Posterior cingulate gyrus (tissue), 11 donors: ENCODE results near the gene CMTM2.
A peak's percentile ranks its signal among the peaks of the same experiment; 100 is the strongest.
"Not testable (repeated sequence)": the region's sequence is repeated elsewhere in the genome, so short reads cannot be mapped to it uniquely, and the experiment has no call there.

Experiments used
- DNase-seq, 10 donors: peaks; one replicate each; pipeline versions ENCODE4 v3.0.0 to v3.0.0-alpha.2; 2020 to 2021; ENCODE audit warnings: mixed read lengths in 3 of 10
- intact Hi-C: fragments of 100-400 bp; cut with DNase I; formaldehyde crosslinking; loops from one replicate; pipeline ENCODE4 v1.15.1; 2023

Gene CMTM2

GRCh38 chr16:66576296-66576695, 3.0 kb upstream of the CMTM2 start:
- intact Hi-C loops: no loop called here
- DNase-seq: no peak

DNA sequence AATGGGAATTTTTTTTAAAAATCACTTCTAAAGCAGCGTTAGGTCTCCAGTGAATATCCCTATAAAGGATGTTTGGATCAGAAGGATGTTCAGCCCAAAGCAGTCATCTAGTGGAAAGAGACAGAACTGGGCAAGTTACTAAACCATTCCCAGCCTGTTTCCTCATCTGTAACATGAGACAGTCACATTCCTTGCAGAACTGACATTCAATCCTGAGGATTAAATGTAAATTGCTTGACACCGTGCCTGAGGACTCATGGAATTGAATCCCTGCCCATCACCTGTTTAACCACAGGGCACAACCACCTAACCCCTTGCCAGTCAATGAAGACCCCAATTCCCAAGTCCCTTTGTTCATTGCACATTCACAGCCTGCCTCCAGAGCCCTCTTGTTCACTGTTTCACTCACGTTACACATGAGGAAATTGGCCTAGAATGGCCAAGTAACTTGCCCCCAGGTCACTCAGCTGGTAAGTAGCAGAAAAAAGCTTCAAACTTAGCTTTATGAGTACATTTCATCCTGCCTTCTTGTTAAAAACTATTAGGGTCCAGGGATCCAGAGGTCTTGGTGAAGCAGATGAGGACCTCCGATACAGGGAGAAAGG, 1.4 kb downstream of the CMTM2 start:
- intact Hi-C loops: no loop called here

DNA sequence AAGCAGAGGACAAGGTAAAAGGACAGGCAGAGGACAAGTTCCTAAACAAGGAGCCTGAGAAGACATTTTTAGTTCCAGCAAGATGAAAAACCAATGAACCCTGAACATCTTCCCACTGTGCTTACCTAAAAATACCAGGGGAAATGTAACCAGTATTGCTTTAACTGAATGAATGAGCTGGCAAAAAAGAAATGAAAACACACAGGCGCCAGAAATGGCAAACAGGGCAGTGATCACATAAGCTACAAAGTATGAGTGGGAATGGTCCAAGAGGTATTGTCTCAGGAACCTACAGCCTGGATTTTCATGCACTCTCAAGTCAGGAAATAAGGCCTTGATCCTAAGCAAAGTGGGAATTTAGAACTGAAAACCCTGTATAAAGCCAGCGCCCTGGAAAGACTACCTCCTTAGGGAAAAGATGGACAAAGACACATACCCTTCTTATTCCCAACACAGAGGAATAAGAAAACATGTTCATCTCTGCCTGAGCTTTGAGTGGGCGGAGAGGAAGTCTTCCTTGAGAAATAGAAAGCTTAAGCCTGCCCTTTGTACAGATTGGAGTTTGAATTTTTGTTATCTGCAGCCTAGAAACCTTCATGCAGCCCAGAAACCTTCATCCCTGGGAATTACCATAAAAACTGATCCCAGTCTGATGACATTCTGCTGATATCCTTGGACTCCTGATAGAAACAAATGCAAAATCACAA, 2.1 kb downstream of the CMTM2 start:
- no peak for DNase-seq
- intact Hi-C loops: no loop called here

More for the DNA sequence above, 1.4 kb downstream of the CMTM2 start:
- DNase-seq: no peak

DNA sequence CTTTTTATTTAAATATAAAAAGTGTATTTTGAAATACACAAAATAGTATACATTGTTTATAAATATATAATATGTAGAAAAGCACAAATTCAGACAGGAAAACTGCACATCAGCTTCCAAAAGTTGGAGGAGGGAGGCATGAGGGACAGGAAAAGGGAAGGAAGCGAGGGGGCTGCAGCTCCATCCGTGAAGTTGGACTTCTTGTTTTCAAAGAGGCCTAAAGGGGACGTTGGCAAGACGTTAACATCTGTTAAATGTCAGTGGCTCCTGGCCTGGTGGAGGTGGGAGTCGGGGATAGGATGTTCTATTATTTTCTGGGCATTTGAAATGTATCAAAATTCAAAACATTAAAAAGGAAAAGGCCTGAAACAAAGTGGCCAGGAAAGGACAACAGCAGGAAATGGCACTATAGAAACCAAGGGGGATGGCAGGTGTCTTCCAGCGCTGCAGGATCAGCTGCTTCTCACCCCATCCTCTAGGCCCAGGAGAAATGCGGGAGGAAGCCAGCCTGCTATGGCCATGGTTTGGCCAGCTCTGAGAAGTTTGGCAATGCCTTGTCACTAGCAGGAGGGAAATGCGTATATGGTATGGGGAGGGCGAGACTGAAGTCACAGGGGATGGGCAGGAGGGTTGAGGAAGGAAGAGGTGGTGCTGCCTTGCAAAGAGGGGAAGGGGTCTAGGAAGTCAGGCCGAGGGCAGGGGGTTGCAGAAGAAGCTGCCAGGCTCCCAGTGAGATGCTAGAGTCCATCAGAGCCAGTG, 6.4 kb downstream of the CMTM2 start:
- no peak for DNase-seq
- intact Hi-C loops: no loop called here

GRCh38 chr16:66587881-66588600, 8.8 kb downstream of the CMTM2 start:
- DNase-seq: peak in 3 of 10 donors; percentile 15 to 79 (median 69)
- intact Hi-C loops: loop anchor here (2.0 kb wide), 1 partner anchor 181 kb away; no protein-coding TSS in a partner anchor

GRCh38 chr16:66588981-66589713, 9.9 kb downstream of the CMTM2 start:
- peak in 6 of 10 donors; percentile 15 to 89 (median 42) for DNase-seq
- intact Hi-C loops: loop anchor here (2.0 kb wide), 1 partner anchor 182 kb away; no protein-coding TSS in a partner anchor

GRCh38 chr16:66590322-66590721, 11.1 kb downstream of the CMTM2 start:
- intact Hi-C loops: no loop called here
- no peak for DNase-seq

- intact Hi-C loops: no loop called here
- no peak for DNase-seq
Measured at GRCh38 chr16:66591018-66591417, 11.8 kb downstream of the CMTM2 start.

DNA sequence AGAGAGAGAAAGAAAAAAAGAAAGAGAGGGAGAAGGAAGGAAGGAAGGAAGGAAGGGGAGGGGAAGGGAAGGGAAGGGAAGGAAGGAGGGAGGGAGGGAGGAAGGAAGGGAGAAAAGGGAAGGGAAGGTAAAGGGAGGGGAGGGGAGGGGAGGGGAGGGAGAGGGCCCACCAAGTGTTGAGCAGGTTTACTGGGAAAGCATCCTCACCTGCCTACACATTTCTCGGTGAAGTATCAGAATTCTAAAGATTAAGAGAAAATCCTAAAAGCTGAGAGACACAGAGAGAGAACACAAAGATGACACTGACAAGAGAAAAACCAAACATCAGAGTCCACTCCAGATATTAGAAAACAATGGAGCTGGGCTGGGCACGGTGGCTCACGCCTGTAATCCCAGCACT, 13.0 kb downstream of the CMTM2 start:
- no peak for DNase-seq
- intact Hi-C loops: no loop called here

DNA sequence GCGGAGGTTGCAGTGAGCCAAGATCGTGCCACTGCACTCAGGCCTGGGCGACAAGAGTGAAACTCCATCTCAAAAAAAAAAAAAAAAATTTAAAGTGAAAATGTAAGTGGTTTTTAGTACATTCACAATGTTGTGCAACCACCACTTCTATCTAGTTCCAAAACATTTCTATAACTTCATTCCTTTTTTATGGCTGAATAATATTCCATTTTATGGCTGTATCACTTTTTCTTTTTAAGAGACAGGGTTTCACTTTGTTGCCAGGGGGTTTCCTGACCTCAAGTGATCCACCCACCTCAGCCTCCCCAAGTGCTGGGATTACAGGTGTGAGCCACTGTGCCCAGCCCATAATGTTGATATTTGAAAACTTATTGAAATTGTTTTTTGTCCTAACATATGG, 13.6 kb downstream of the CMTM2 start:
- DNase-seq: no peak
- intact Hi-C loops: no loop called here

DNA sequence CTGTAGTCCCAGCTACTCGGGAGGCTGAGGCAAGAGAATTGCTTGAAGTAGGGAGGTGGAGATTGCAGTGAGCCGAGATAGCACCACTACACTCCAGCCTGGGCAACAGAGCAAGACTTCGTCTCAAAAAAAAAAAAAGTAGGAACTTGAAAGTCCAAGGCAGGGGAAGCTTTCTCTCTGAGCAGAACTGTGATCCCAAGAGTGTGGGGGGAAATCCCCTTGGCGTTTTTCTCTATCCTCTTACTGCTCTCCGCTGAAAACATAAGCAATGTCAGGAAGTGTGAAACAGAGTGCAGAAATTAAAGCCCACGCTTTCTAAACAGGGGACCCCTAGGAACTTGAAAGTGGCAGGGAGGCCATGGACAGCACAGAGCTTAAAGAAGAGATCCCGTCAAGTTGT, 15.5 kb downstream of the CMTM2 start:
- intact Hi-C loops: no loop called here
- no peak for DNase-seq

- intact Hi-C loops, DNase-seq: not testable (repeated sequence)
Measured at GRCh38 chr16:66596559-66596958, 17.3 kb downstream of the CMTM2 start.

DNA sequence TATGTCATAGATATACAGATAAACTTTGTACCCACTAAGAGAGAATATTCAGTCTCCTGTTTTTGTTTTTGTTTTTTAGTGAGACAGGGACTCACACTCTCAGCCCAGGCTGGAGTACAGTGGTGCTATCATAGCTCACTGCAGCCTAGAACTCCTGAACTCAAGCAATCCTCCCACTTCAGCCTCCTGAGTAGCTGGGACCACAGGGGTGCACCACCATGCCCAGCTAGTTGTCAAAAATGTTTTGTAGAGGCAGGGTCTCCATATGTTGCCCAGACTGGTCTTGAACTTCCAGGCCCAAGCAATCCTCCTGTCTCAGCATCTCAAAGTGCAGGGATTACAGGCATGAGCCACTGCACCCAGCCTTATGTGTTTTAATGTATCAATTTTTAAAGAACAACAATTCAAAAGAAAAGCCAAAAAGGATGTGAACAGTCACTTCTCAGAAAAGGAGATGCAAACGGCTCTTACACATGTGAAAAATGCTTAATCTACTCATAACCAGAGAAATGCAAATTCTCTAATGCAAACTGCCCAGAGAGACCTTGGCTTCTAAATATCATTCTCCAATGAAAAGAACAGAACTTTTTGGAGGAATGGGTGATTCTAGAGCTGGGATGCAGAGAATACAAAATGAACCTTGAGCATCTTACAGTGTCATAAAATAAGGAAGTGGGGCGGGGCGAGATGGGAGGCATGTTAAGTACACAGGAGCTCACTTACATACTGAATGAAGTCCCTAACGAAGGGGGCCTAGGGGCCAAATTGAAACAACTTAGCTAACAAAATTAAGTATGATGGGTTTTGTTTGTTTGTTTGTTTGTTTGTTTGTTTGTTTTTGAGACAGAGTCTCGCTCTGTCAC, 18.0 kb downstream of the CMTM2 start:
- intact Hi-C loops: no loop called here
- no peak for DNase-seq

DNA sequence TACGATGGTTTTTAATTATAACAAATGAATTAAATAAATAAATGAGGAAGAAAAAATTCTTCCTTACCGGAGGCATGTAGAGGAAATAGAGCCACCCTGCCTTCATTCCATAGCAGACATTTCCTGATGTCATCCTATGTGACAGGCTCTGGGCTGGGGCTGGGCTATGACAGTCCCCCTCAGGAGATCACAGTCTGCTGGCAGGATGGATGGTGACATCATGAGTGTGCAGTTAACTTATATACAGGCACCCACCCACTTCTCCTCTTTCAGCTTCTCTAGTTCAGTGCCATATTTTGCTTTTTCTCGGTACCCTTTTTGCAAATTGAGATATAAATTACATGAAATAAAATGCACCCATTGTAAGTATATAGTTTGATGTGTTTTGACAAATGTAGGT, 18.8 kb downstream of the CMTM2 start:
- no peak for DNase-seq
- intact Hi-C loops: no loop called here

DNA sequence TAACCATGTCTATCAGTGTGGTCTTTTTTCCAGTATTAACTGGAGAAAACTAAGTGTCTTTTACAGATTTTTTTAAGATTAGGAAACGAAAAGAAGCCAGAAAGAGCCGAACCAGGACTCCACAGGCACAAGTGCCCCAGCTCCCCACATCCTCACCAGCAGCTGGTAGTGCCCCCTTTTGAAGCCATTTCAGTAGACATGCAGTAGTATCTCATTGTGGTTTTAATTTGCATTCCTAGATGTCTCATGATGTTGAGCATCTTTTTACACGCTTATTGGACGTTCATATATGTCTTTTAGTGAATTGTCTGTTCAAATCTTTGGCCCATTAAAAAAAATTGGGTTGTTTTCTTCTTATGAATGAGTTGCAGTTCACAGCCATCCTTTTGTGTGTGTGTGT, 20.5 kb downstream of the CMTM2 start:
- DNase-seq: no peak
- intact Hi-C loops: loop anchor here (5.0 to 10.0 kb wide), 2 partner anchors 85 to 192 kb away; no protein-coding TSS in a partner anchor

GRCh38 chr16:66600477-66600876, 21.2 kb downstream of the CMTM2 start:
- DNase-seq: no peak
- intact Hi-C loops: loop anchor here (5.0 to 10.0 kb wide), 2 partner anchors 86 to 193 kb away; no protein-coding TSS in a partner anchor

- no peak for DNase-seq
- intact Hi-C loops: loop anchor here (5.0 to 10.0 kb wide), 2 partner anchors 87 to 194 kb away; no protein-coding TSS in a partner anchor
Measured at GRCh38 chr16:66601471-66601870, 22.2 kb downstream of the CMTM2 start.

DNA sequence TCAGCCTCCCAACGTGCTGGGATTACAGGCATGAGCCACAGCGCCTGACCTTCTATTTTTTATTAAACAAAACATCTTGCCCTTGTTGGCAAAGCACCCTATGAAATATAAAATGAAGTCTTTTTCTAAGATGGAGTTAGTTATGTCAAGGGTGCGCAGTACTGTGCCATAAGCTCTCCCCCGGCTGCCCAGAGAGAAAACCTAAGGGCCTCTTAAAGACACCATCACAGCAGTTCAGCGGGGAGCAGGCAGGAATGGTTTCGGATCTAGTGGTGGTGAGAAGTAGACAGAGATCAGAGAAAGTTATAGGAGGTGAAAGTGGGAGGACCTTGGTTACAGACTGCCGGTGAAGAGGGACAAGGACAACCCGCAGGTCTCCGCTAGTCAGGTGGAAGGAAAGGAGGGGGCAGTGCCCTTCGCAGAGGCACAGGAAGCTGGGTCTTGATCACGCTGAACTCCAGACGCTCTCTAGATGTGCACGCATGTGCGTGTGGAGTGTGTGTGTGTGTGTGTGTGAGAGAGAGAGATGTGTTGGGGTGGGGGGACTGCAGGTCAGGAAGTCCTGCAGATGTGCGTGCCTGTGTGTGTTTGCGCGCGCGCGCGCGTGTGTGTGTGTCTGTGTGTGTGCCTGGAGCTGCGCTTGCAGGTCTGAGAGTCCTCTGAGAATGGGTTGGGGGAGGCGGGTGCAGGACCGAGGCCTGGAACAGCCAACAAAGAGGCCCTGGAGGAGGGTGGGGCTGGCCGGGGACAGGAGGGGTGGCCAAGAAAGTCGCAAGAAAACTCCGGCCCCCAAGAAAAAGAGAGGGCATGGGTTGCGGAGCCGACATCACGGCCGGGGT, 24.5 kb downstream of the CMTM2 start:
- intact Hi-C loops: loop anchor here (5.0 to 10.0 kb wide), 2 partner anchors 89 to 196 kb away; no protein-coding TSS in a partner anchor
- DNase-seq: peak in 2 of 10 donors; percentile 87 to 91
